ENCODE measurements around the gene TPST1.

- no peak for TF ChIP-seq POLR2A (IDR thresholded peaks at IDR 0.05)
- TF ChIP-seq CTCF (IDR thresholded peaks at IDR 0.05), result no peak
Measured at GRCh38 chr7:66304536-66304935, 99.4 kb downstream of the TPST1 start.
